Loucy (cell line): ENCODE measurements around the gene GNPDA2.

Experiments used
- EZH2phosphoT487 ChIP-seq: fragments of 200-600 bp; IDR thresholded peaks from 2 replicates; pipeline ENCODE4 v1.6.1; 2018; ENCODE audit warnings: antibody characterized with exemption, mild to moderate bottlenecking, moderate library complexity, borderline replicate concordance
- TF ChIP-seq, protein P1 (sequence below): fragments of 200-600 bp; sonication (generic); conservative IDR thresholded peaks from 2 replicates; pipeline ENCODE4 v1.5.1; 2014; ENCODE audit warnings: mild to moderate bottlenecking, antibody characterized with exemption, low read length

DNA sequence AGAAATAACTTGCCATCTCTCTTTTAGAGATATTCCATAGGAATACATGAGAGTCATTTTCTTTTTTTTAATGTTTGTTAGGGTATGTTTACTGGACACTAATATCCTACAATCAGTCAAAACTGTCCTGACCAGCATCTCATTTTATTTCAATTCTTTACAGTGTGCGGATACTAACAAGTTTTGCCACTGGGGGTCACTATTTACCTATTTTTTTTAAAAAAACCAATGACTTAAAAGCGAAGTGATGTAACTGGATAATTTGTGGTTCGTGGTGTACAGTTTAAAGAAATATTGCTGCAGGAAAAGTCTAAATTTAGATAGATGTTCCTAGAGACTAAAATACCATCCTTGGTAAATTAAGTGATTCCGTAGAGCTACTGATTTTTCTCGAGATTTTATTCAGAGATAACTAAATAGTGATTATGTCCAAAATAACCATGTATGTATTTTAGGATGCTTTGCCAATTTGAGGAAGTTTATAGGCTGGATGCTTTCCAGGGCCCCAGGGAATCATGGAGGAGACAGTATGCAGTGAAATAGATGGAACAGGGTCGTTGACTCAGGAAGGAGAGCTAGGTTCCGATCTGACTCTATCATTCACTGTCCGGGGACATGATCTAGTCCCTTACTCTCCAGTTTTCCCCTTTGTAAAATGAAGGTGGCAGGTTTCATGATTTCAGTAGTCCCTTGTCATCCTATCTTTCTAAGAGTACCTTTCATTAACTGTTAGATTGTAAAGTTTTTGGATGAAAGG, 34.0 kb upstream of the GNPDA2 start:
- TF ChIP-seq, protein P1, sequence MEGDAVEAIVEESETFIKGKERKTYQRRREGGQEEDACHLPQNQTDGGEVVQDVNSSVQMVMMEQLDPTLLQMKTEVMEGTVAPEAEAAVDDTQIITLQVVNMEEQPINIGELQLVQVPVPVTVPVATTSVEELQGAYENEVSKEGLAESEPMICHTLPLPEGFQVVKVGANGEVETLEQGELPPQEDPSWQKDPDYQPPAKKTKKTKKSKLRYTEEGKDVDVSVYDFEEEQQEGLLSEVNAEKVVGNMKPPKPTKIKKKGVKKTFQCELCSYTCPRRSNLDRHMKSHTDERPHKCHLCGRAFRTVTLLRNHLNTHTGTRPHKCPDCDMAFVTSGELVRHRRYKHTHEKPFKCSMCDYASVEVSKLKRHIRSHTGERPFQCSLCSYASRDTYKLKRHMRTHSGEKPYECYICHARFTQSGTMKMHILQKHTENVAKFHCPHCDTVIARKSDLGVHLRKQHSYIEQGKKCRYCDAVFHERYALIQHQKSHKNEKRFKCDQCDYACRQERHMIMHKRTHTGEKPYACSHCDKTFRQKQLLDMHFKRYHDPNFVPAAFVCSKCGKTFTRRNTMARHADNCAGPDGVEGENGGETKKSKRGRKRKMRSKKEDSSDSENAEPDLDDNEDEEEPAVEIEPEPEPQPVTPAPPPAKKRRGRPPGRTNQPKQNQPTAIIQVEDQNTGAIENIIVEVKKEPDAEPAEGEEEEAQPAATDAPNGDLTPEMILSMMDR: peak; percentile 71
- no peak for TF ChIP-seq EZH2phosphoT487
